K562 (cell line): ENCODE results near the gene GBF1. TPM values are rescaled to one million over a fixed set of nuclear protein-coding genes. Genes with fewer than 3 reads are reported as not detected.

Experiments used
- BRCA1 ChIP-seq, 2 experiments: fragments of 450-650 bp in 1 of 2; sonication (generic) in 1 of 2; formaldehyde crosslinking in 1 of 2; IDR thresholded peaks; 2 replicates each; pipeline versions ENCODE4 v1.5.0 to v1.6.1; 2017 to 2020; ENCODE audit warnings: mild to moderate bottlenecking in 1 of 2, missing genetic modification reagents in 1 of 2
- CCNT2 ChIP-seq: IDR thresholded peaks from 2 replicates; pipeline ENCODE4 v1.6.1; 2011; ENCODE audit warnings: borderline replicate concordance, low read depth, mild to moderate bottlenecking, moderate library complexity, mixed read lengths, low read length; ENCODE audit not compliant: insufficient read length; ENCODE audit errors: extremely low read depth
- ELF4 ChIP-seq: fragments of 450-650 bp; formaldehyde crosslinking; IDR thresholded peaks from 2 replicates; pipeline ENCODE4 v1.4.0; 2022; ENCODE audit warnings: missing genetic modification characterization
- ESRRA ChIP-seq: fragments of 450-650 bp; IDR thresholded peaks from 2 replicates; pipeline ENCODE4 v1.6.1; 2014; ENCODE audit warnings: low read depth, mild to moderate bottlenecking, moderate library complexity, borderline replicate concordance
- ETV6 ChIP-seq, 3 experiments: fragments of 150-350 bp in 1 of 3; sonication (generic) in 1 of 3; formaldehyde crosslinking in 1 of 3; IDR thresholded peaks; 2 replicates each; pipeline versions ENCODE4 v1.6.1 to v1.8.0; 2014 to 2022; ENCODE audit warnings: borderline replicate concordance in 2 of 3, low read depth in 2 of 3, antibody characterized with exemption in 1 of 3, low read length in 1 of 3, mild to moderate bottlenecking in 1 of 3, missing genetic modification reagents in 1 of 3
- GABPB1 ChIP-seq: sonication (generic); formaldehyde crosslinking; IDR thresholded peaks from 2 replicates; pipeline ENCODE4 v1.8.0; 2022; ENCODE audit warnings: mild to moderate bottlenecking, missing genetic modification reagents
- HDAC2 ChIP-seq: fragments of 450-650 bp; IDR thresholded peaks from 2 replicates; pipeline ENCODE4 v1.6.1; 2016; ENCODE audit warnings: mild to moderate bottlenecking
- HNRNPH1 ChIP-seq: fragments of 200-400 bp; formaldehyde crosslinking; optimal IDR thresholded peaks from 2 replicates; pipeline ENCODE3; 2017; ENCODE audit warnings: low read depth, mild to moderate bottlenecking, low read length, moderate library complexity
- PCBP1 ChIP-seq: fragments of 200-400 bp; formaldehyde crosslinking; IDR thresholded peaks from 2 replicates; pipeline ENCODE4 v1.6.1; 2018; ENCODE audit warnings: mild to moderate bottlenecking, low read depth, low read length; ENCODE audit not compliant: poor library complexity, severe bottlenecking
- TBL1XR1 ChIP-seq, 2 experiments: IDR thresholded peaks; 2 replicates each; pipeline ENCODE4 v1.6.1; 2012; ENCODE audit warnings: improper control_type of control experiment in 2 of 2, low read length in 2 of 2, mild to moderate bottlenecking in 1 of 2
- ZFP30 ChIP-seq: fragments of 250-450 bp; sonication (Bioruptor Pico); IDR thresholded peaks from 2 replicates; pipeline ENCODE4 v1.8.0; 2022; ENCODE audit warnings: moderate library complexity, mild to moderate bottlenecking, inconsistent platforms, borderline replicate concordance
- polyA plus RNA-seq, 8 experiments: library from polyadenylated mRNA; depleted of rRNA in 4 of 8; stranded (reverse) in 5 of 8; unstranded in 3 of 8; fragments of >200 nt; fragmentation: Nextera tagmentation in 2 of 8; fragmentation: Illumina TruSeq in 1 of 8; extraction: Ambion mirVana in 2 of 8; extraction: Trizol in 1 of 8; gene quantifications; 2 replicates each; pipeline versions ENCODE4 v1.2.1 to v1.2.3, GENCODE V29; 2011 to 2014; ENCODE audit warnings: inconsistent platforms in 1 of 8, missing spikeins in 1 of 8
- total RNA-seq, 7 experiments: library from RNA; depleted of rRNA in 6 of 7; stranded (reverse); fragments of >200 nt in 6 of 7; fragmentation: Illumina TruSeq in 2 of 7; extraction: Trizol in 2 of 7; gene quantifications; 2 replicates each; pipeline versions ENCODE4 v1.2.1 to v1.2.3, GENCODE V29; 2011 to 2021; ENCODE audit warnings: low replicate concordance in 1 of 7
- TF ChIP-seq, protein P1 (sequence below): fragments of 450-650 bp; IDR thresholded peaks from 2 replicates; pipeline ENCODE4 v1.7.1; 2018; ENCODE audit warnings: mild to moderate bottlenecking, low read depth; ENCODE audit not compliant: partially characterized antibody
- TF ChIP-seq, protein P2 (sequence below): IDR thresholded peaks from 2 replicates; pipeline ENCODE4 v1.6.1; 2014; ENCODE audit warnings: antibody characterized with exemption
- TF ChIP-seq, protein P3 (sequence below): fragments of 250-450 bp; sonication (Bioruptor Pico); IDR thresholded peaks from 2 replicates; pipeline ENCODE4 v1.5.0; 2020; ENCODE audit warnings: mild to moderate bottlenecking
- TF ChIP-seq, protein P4 (sequence below): sonication (generic); formaldehyde crosslinking; IDR thresholded peaks from 2 replicates; pipeline ENCODE4 v1.8.0; 2022; ENCODE audit warnings: mild to moderate bottlenecking, low read depth, missing genetic modification reagents
- TF ChIP-seq, protein P5 (sequence below): fragments of 200-800 bp; sonication (Bioruptor generic); IDR thresholded peaks from 2 replicates; pipeline ENCODE4 v1.6.1; 2017; ENCODE audit warnings: missing genetic modification characterization, missing compliant biosample characterization

Gene GBF1
- total and polyA plus RNA-seq, 9 of the 15 experiments (the other 6 are each of a cell fraction or from before 2014, with no cell fraction given), result 0.69 to 28.0 (median 10.3) TPM

DNA sequence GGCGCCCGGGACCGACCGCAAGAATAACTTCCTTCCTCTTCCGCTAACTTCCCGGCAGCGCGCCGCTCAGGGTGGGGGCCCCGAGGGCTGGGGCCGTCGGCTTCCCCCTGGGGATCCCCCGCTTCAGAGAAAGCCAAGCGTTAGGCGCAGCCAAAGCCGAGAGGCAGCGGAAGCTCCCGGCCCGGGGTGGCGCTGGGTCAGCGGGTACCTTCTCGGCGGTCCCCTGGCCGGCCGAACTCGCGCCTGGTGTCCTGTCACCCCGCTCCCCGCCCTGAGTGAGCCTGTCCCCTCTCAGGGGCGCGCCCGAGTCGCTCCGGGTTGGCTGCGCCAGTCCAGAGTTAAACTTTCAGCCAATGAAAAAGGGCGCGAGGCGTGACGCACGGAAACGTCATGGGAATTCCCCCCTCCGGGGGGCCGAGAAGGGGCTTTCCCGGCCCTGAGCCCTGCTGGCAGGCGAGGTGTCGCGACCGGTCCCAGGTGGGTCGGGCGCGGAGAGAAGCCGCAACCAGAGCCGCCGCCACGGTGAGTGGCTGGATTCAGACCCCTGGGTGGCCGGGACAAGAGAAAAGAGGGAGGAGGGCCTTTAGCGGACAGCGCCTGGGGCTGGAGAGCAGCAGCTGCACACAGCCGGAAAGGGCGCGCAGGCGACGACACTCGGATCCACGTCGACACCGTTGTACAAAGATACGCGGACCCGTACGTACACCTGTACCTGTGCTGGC is 148.9 kb downstream of the GBF1 start (continued):
- TF ChIP-seq, protein P1, sequence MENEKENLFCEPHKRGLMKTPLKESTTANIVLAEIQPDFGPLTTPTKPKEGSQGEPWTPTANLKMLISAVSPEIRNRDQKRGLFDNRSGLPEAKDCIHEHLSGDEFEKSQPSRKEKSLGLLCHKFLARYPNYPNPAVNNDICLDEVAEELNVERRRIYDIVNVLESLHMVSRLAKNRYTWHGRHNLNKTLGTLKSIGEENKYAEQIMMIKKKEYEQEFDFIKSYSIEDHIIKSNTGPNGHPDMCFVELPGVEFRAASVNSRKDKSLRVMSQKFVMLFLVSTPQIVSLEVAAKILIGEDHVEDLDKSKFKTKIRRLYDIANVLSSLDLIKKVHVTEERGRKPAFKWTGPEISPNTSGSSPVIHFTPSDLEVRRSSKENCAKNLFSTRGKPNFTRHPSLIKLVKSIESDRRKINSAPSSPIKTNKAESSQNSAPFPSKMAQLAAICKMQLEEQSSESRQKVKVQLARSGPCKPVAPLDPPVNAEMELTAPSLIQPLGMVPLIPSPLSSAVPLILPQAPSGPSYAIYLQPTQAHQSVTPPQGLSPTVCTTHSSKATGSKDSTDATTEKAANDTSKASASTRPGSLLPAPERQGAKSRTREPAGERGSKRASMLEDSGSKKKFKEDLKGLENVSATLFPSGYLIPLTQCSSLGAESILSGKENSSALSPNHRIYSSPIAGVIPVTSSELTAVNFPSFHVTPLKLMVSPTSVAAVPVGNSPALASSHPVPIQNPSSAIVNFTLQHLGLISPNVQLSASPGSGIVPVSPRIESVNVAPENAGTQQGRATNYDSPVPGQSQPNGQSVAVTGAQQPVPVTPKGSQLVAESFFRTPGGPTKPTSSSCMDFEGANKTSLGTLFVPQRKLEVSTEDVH, result peak; percentile 52
- TF ChIP-seq BRCA1 (IDR thresholded peaks at IDR 0.05) (no peak), BRCA1 (CRISPR knock-in tag; IDR thresholded peaks at IDR 0.05) (no peak), ZFP30 (CRISPR knock-in tag) (no peak), CCNT2 (no peak), TBL1XR1 (IDR thresholded peaks at IDR 0.05; ENCODE audit: low read length in 2 of 2) (peak in 1 of 2 experiments; percentile 22; a peak in 1 of 4 replicates), ESRRA (peak; percentile 48; the same call in 1 of the 2 replicates), PCBP1 (no peak), HNRNPH1 (no peak), HDAC2 (peak; percentile 56; the same call in 1 of the 2 replicates), ELF4 (CRISPR knock-in tag) (no peak), GABPB1 (CRISPR knock-in tag) (peak; percentile 37; the same call in 1 of the 2 replicates), ETV6 (IDR thresholded peaks at IDR 0.05; ENCODE audit: borderline replicate concordance in 1 of 2, low read depth in 2 of 2, low read length in 1 of 2) (peak; percentile 99 to 100), ETV6 (CRISPR knock-in tag; IDR thresholded peaks at IDR 0.05; ENCODE audit: borderline replicate concordance) (no peak)
- TF ChIP-seq, protein P2, sequence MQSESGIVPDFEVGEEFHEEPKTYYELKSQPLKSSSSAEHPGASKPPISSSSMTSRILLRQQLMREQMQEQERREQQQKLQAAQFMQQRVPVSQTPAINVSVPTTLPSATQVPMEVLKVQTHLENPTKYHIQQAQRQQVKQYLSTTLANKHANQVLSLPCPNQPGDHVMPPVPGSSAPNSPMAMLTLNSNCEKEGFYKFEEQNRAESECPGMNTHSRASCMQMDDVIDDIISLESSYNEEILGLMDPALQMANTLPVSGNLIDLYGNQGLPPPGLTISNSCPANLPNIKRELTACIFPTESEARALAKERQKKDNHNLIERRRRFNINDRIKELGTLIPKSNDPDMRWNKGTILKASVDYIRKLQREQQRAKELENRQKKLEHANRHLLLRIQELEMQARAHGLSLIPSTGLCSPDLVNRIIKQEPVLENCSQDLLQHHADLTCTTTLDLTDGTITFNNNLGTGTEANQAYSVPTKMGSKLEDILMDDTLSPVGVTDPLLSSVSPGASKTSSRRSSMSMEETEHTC, result no peak
- TF ChIP-seq, protein P3, sequence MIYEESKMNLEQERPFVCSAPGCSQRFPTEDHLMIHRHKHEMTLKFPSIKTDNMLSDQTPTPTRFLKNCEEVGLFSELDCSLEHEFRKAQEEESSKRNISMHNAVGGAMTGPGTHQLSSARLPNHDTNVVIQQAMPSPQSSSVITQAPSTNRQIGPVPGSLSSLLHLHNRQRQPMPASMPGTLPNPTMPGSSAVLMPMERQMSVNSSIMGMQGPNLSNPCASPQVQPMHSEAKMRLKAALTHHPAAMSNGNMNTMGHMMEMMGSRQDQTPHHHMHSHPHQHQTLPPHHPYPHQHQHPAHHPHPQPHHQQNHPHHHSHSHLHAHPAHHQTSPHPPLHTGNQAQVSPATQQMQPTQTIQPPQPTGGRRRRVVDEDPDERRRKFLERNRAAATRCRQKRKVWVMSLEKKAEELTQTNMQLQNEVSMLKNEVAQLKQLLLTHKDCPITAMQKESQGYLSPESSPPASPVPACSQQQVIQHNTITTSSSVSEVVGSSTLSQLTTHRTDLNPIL (CRISPR knock-in tag), result no peak
- TF ChIP-seq, protein P4, sequence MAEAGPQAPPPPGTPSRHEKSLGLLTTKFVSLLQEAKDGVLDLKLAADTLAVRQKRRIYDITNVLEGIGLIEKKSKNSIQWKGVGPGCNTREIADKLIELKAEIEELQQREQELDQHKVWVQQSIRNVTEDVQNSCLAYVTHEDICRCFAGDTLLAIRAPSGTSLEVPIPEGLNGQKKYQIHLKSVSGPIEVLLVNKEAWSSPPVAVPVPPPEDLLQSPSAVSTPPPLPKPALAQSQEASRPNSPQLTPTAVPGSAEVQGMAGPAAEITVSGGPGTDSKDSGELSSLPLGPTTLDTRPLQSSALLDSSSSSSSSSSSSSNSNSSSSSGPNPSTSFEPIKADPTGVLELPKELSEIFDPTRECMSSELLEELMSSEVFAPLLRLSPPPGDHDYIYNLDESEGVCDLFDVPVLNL (CRISPR knock-in tag), result no peak
- TF ChIP-seq, protein P5, sequence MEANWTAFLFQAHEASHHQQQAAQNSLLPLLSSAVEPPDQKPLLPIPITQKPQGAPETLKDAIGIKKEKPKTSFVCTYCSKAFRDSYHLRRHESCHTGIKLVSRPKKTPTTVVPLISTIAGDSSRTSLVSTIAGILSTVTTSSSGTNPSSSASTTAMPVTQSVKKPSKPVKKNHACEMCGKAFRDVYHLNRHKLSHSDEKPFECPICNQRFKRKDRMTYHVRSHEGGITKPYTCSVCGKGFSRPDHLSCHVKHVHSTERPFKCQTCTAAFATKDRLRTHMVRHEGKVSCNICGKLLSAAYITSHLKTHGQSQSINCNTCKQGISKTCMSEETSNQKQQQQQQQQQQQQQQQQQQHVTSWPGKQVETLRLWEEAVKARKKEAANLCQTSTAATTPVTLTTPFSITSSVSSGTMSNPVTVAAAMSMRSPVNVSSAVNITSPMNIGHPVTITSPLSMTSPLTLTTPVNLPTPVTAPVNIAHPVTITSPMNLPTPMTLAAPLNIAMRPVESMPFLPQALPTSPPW (CRISPR knock-in tag), result peak; percentile 97
